T-helper 2 cell treated with Interferon-gamma antibody and Interleukin-4, amounts not matched to agents 5 μg/mL and 100 μg/mL, for 36 hours (primary cell): ENCODE results near the gene ARAF.
A peak's percentile ranks its signal among the peaks of the same experiment; 100 is the strongest.

Experiments used
- DNase-seq: peaks from one replicate; pipeline ENCODE4 v3.0.0; 2021; ENCODE audit warnings: low spot score
- H3K27ac Mint-ChIP-seq: one replicate; pipeline ENCODE4 v1.8.0; 2021; ENCODE audit warnings: mild to moderate bottlenecking, mixed read lengths
- H3K27me3 Mint-ChIP-seq: one replicate; pipeline ENCODE4 v1.8.0; 2021; ENCODE audit warnings: low read depth, mixed read lengths
- H3K36me3 Mint-ChIP-seq: one replicate; pipeline ENCODE4 v1.8.0; 2021; ENCODE audit warnings: low read depth, mixed read lengths
- H3K4me1 Mint-ChIP-seq: one replicate; pipeline ENCODE4 v1.8.0; 2021; ENCODE audit warnings: low read depth, mixed read lengths
- H3K4me3 Mint-ChIP-seq: one replicate; pipeline ENCODE4 v1.8.0; 2022; ENCODE audit warnings: mild to moderate bottlenecking, moderate library complexity, mixed read lengths
- H3K9me3 Mint-ChIP-seq: one replicate; pipeline ENCODE4 v1.8.0; 2021; ENCODE audit warnings: mixed read lengths

ARAF gene

DNA sequence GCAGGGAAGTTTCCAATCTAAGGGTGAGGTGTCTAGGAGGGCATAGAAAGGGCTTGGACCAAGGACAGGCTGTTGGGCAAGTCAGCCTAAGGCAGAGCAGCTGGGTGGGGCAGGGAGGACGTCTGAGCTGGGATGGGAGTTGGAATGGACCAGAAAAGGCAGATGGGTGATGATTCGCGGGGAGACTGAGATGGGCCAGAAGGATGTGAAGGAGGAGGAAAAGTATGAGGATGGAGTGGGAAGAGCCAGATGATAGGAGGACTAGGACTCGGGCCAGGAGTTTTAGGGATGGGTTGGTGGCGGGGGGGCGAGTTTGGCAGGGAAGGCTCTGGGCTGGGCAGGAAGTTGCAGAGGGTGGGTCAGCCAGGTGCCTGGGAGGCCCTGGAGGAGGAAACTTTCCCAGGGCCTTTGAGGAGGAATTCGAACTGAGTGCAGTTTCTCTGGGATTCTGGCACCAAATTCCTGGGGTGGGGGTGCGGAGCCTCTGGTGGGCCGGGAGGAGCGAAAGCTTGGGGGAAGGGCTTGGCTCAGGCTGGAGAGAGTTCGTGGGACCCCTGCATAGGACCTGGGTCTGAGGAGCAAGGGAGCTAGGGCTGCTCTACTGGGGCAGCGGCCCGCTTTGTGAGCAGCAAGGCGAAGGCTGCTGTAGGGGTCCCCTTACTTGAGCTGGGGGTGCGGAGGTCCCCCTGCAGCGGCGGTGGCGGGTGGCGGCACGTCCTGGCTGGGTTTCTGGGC lies 12.5 kb downstream of the ARAF start:
- H3K4me1 Mint-ChIP-seq = peaks cover 9% of the 10 kb centered on the region
- no peak overlapping the region for H3K4me3 Mint-ChIP-seq
- H3K27ac Mint-ChIP-seq = peak overlapping the region; percentile 76
- H3K9me3 Mint-ChIP-seq = no peaks in the 10 kb centered on the region
- no peak for DNase-seq
- no peaks in the 10 kb centered on the region for H3K27me3 Mint-ChIP-seq
- peaks cover 33% of the 10 kb centered on the region for H3K36me3 Mint-ChIP-seq

DNA sequence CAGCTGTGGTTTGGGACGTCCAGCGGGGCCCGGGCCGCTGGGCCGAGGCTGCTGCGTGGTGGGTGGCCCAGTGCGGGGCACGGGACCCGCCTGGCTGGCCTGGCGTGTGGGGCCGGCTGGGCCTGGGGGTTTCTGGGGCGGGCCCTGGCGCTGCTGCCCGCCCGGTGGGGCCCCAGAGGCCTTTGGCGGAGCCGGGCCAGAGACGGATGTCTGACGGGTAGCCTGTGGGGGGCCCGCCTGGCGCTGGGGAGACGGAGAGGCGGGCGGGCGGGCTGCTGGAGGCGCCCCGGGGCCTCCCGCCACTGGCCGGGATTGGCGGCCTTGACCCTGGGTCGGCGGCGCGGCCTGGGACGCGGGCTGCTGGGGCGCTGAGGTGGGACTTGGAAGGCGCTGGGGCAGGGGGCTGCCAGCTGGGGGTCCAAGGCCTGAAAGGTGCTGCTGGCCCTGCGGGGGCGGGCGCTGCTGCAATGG lies 13.1 kb downstream of the ARAF start:
- H3K4me3 Mint-ChIP-seq = no peak overlapping the region

DNA sequence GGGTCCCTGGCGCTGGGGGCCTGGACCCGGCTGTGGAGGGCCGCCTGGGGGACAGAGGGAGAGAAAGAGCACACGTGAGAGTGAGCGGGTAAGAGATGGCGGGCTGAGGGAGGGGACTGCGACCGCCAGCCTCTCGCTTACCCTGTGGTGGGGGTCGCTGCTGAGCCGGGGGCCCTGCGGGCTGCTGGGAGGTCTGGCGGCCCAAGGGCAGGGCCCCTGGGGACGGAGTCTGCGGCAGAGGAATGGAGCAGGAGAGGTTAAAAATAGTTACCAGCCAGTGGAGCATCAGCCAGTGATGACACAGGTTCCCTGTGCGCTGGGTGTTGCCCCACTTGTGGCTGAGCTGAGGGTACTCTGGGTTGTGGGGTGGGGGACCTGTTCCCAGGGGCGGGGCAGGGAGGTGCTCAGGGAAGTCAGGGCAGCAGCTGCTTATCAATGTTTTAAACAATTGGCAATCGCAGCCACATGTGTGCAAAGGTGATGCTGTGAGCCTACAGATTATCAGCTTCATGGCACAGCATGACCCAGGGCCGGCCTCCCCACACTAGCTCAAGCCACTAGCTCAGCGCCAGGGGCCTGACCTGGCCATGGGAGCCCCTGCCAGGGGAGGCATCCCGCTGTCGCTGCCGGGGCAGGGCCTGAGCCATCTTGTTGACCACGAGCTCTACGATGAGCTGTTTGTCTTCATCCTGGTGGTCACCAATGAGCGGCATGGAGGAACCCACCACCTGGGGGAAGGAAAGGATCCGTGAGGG lies 13.7 kb downstream of the ARAF start:
- Mint-ChIP-seq H3K27ac (no peak overlapping the region), H3K4me1 (peaks cover 13% of the 10 kb centered on the region), H3K9me3 (no peaks in the 10 kb centered on the region), H3K36me3 (peaks cover 23% of the 10 kb centered on the region), H3K4me3 (no peak overlapping the region), H3K27me3 (no peaks in the 10 kb centered on the region)
- DNase-seq = no peak

More for the DNA sequence above, 13.1 kb downstream of the ARAF start:
- no peaks in the 10 kb centered on the region for H3K27me3 Mint-ChIP-seq
- DNase-seq = no peak
- H3K27ac Mint-ChIP-seq = no peak overlapping the region
- peaks cover 9% of the 10 kb centered on the region for H3K4me1 Mint-ChIP-seq
- H3K9me3 Mint-ChIP-seq = no peaks in the 10 kb centered on the region
- peaks cover 27% of the 10 kb centered on the region for H3K36me3 Mint-ChIP-seq

DNA sequence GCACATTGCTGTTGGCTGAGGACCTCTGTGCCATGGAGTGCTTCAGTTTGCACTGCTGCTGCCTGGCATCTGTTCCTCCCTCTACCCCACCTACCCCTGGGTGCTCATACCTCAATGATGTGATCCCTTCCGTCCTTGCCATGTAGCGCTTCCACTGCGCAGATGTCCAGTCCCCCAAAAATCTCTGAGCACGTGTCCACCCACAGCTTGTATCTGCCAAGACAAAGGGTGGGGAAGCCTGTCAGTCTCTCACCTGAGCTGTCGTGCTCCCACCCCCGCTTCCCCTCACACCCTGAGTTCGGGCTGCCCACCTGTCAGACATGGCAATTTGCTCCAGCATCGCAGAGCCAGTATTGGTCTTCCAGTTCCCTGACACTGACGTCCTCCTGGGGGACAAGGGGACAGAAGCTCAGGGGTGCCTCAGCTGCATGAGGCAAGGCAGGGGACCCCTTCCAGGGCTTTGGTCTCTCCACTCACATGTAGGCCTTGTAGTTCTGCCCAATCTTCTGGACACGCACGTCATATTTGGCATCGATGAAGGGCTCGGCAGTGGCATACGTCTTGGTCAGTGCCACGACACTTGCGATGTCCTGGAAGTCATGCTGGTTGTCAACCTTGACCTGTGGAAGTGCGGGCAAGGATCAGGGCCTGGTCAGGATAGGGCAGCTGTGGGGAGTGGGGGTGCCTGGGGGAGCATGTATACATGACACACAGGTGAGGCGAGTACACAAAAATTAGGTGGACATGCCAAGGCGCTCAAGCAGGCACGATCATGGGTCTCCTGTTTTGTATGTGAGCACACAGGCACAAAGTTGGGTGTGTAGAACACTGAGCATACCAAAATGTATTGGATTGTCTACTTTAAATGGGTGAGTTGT lies 15.3 kb downstream of the ARAF start:
- peaks cover 15% of the 10 kb centered on the region for H3K4me1 Mint-ChIP-seq
- no peaks in the 10 kb centered on the region for H3K9me3 Mint-ChIP-seq
- no peak for DNase-seq
- no peaks in the 10 kb centered on the region for H3K27me3 Mint-ChIP-seq
- H3K27ac Mint-ChIP-seq = no peak overlapping the region
- no peak overlapping the region for H3K4me3 Mint-ChIP-seq
- peaks cover 10% of the 10 kb centered on the region for H3K36me3 Mint-ChIP-seq

DNA sequence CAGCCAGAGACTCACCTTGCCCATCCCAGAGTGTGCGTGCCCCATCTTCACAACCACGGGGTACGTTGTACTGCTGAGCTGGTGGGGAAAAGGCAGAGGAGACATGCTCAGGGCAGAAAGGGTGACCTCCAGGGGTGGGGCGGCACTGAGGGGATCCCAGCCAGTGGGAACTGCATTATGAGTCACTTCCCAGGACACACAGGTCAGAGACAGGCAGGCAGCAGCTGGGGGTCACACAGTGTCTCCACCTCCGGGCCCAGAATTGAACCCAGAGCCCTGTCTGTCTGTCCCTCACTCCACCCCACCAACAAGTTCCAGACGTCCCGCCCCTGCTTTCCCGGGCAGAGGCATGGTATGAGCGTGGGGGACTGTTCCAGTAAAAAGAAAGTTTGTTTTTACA lies 16.4 kb downstream of the ARAF start:
- DNase-seq = no peak
- Mint-ChIP-seq H3K27ac (no peak overlapping the region), H3K27me3 (no peaks in the 10 kb centered on the region), H3K36me3 (peaks cover 4% of the 10 kb centered on the region), H3K4me3 (no peak overlapping the region), H3K4me1 (peaks cover 19% of the 10 kb centered on the region), H3K9me3 (no peaks in the 10 kb centered on the region)

DNA sequence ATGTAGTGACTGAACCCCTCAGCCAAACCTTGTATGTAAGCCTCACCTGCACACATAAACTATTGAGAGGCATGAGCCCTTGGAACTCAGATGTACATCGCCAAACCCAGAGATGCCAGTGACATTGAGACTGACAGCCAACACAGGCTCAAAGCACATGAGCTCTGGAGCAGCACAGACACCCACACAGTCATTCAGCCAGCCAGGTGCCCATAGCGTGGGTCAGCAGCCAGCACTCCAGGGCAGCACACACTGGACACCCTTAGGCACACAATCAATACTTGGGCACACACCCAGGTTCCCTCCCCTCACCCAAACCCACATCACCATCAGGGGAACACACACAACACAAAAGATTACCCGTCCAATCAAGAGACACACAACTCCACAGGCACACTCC lies 16.9 kb downstream of the ARAF start:
- Mint-ChIP-seq H3K4me3 (no peak overlapping the region), H3K4me1 (peaks cover 19% of the 10 kb centered on the region)

DNA sequence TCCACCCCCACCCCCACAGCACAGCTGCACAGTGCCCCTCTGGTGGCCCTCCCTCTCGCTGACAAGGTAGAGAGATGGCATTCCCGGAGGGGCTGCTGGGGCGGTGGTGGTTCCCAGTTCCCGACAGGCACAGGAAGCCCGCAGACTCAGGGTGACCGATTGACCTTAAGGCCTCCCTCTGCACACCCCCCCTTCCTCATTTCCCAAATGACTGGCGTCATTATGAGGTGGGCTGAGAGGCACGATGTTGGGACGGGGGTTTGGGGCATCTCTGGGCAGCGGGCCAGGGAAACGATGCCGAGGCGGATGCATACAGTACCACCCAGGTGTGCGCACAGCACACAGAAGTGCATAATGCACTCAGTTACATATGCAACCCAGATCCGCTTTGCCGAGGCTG lies 17.7 kb downstream of the ARAF start:
- Mint-ChIP-seq H3K27ac (no peak overlapping the region), H3K9me3 (no peaks in the 10 kb centered on the region), H3K27me3 (no peaks in the 10 kb centered on the region), H3K4me1 (peaks cover 19% of the 10 kb centered on the region), H3K36me3 (peaks cover 2% of the 10 kb centered on the region), H3K4me3 (no peak overlapping the region)
- DNase-seq = no peak

More for the DNA sequence above, 16.9 kb downstream of the ARAF start:
- Mint-ChIP-seq H3K27ac (no peak overlapping the region), H3K36me3 (peaks cover 4% of the 10 kb centered on the region), H3K9me3 (no peaks in the 10 kb centered on the region), H3K27me3 (no peaks in the 10 kb centered on the region)
- DNase-seq = no peak

DNA sequence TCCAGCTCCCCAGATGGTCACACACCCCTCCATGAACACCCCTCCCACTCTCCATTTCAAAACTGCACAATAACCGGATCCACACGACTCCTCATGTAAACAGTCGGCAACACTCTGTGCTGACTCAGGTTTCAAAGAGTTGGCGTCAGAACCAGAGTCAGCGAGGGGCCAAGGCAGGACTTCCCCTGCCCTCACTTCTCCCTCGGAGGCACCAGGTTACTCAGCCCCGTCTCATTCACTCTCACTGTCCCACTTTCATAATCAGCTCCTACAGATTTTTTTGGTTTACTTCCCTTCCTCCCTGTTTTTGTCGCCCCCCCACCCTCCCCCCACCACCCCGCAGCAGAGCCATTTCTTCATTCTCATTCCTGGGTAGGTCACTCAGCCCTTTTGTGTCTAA lies 18.5 kb downstream of the ARAF start:
- Mint-ChIP-seq H3K4me3 (peak overlapping the region; percentile 39), H3K9me3 (no peaks in the 10 kb centered on the region), H3K36me3 (peaks cover 6% of the 10 kb centered on the region), H3K4me1 (peaks cover 23% of the 10 kb centered on the region), H3K27ac (no peak overlapping the region), H3K27me3 (no peaks in the 10 kb centered on the region)
- DNase-seq = peak; percentile 45

DNA sequence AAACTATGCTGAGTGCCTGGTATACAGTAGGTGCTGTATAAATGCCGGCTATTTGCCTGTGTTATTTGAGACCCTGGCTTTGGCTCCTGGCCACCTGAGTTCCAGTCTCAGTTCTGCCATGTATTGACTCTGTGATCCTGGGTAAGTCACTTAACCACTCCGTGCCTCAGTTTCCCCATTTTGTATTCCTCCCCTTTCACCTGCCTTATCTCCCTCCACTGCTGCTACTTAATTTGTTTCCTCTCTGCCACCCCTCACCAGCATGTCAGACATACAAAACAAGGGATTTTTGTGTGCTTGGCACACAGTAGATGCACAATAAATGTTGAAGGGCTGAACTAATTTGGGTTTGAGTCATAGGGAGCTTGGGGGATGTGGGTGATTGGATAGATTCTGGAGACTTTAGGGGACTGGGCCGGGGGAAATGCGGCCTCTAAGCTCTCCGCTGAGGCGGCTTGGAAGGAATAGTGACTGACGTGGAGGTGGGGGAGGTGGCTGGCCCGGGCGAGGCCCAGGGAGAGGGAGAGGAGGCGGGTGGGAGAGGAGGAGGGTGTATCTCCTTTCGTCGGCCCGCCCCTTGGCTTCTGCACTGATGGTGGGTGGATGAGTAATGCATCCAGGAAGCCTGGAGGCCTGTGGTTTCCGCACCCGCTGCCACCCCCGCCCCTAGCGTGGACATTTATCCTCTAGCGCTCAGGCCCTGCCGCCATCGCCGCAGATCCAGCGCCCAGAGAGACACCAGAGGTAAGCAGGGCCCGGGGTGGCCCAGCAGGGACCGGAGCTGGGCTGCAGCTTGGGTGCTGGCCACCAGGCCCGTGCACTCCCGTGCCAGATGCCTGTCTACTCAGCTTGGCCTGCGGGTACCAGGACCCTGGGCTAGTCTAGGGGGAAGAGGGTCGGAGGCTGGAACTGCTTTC lies 21.0 kb downstream of the ARAF start, which contains the start of gene TIMP1:
Gene TIMP1, plus strand, starts transcription at position 706 of the 917 bp plus-strand sequence. CDS start 980 bp downstream, outside the sequence.
- peak within 1 kb of the TSS; percentile 78 for H3K4me3 Mint-ChIP-seq
- peaks cover 10% of the 10 kb centered on the region for H3K36me3 Mint-ChIP-seq
- H3K27ac Mint-ChIP-seq = peak within 1 kb of the TSS; percentile 84
- H3K4me1 Mint-ChIP-seq = peaks cover 23% of the 10 kb centered on the region
- peak; percentile 84 for DNase-seq
- H3K9me3 Mint-ChIP-seq = no peaks in the 10 kb centered on the region
- H3K27me3 Mint-ChIP-seq = no peaks in the 10 kb centered on the region

DNA sequence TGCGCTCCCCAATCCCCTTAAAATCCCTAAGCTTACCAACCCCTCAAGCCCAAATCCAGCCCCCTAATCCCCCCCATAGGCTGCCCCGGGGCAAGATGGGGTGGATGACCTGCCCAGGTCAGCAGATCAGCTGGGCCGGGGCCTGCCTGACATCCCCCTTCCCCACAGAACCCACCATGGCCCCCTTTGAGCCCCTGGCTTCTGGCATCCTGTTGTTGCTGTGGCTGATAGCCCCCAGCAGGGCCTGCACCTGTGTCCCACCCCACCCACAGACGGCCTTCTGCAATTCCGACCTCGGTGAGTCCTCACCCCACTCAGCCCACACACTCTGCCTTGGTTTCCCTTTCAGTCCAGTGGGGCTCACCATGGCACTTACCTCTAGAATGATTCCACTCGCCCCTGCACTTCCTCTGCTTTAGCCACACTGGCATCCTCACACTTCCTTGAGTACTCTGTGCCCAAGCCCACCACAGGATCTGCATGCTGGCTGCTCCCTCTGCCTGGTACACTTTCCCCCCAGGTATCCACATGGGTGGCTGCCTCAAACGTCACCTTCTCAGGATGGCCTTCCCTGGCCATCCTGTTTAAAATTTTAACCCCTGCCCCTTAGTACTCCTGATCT lies 22.3 kb downstream of the ARAF start:
- no peak for DNase-seq
- peaks cover 10% of the 10 kb centered on the region for H3K36me3 Mint-ChIP-seq
- no peaks in the 10 kb centered on the region for H3K9me3 Mint-ChIP-seq
- H3K27me3 Mint-ChIP-seq = no peaks in the 10 kb centered on the region
- peak overlapping the region; percentile 78 for H3K4me3 Mint-ChIP-seq
- H3K27ac Mint-ChIP-seq = peak overlapping the region; percentile 81
- peaks cover 19% of the 10 kb centered on the region for H3K4me1 Mint-ChIP-seq

DNA sequence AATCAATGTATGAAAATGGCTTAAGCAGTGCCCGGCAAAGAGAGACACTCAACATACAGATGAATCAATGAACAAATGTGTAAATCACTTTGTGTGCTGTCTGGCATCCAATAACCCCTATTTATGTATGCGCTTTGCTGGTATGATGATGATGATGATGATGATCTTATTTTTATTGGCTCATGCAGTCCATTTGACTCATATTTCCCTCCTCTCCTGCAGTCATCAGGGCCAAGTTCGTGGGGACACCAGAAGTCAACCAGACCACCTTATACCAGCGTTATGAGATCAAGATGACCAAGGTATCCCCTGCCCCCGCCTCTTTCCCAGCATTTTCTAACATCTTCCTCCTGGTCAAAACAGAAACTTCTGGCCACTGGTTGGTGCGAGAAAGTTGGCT lies 23.7 kb downstream of the ARAF start:
- Mint-ChIP-seq H3K27me3 (no peaks in the 10 kb centered on the region), H3K27ac (peak overlapping the region; percentile 41), H3K9me3 (no peaks in the 10 kb centered on the region), H3K36me3 (peaks cover 10% of the 10 kb centered on the region), H3K4me1 (peaks cover 14% of the 10 kb centered on the region), H3K4me3 (no peak overlapping the region)
- DNase-seq = no peak

DNA sequence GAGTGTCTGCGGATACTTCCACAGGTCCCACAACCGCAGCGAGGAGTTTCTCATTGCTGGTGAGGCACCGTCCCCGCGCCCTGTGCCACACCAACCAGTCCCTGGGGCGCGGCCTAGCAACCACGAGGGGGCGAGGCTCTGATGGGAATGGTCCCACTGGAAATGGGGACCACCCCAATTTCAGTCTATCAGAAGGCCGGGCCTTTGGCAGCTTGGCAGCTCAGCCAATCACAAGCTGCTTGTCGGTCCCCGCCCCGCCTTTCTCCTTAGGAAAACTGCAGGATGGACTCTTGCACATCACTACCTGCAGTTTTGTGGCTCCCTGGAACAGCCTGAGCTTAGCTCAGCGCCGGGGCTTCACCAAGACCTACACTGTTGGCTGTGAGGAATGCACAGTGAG lies 24.3 kb downstream of the ARAF start:
- no peaks in the 10 kb centered on the region for H3K27me3 Mint-ChIP-seq
- H3K4me1 Mint-ChIP-seq = peaks cover 13% of the 10 kb centered on the region
- H3K36me3 Mint-ChIP-seq = peaks cover 10% of the 10 kb centered on the region
- DNase-seq = no peak
- H3K4me3 Mint-ChIP-seq = no peak overlapping the region
- no peak overlapping the region for H3K27ac Mint-ChIP-seq
- no peaks in the 10 kb centered on the region for H3K9me3 Mint-ChIP-seq
